Sigmoid colon (tissue), 4 donors: Measurements from ENCODE around the gene PRR15L.

ENCODE experiments used
- CTCF ChIP-seq, 4 experiments: fragments of 450-650 bp in 3 of 4; fragments of 200-600 bp in 1 of 4; IDR thresholded peaks; one replicate each; pipeline ENCODE4 v1.5.1; 2016 to 2019; ENCODE audit warnings: antibody characterized with exemption in 4 of 4, mild to moderate bottlenecking in 3 of 4, moderate library complexity in 2 of 4
- EP300 ChIP-seq, 4 donors: sonication (generic); formaldehyde crosslinking; IDR thresholded peaks; one replicate each; pipeline ENCODE4 v1.6.1; 2017; ENCODE audit warnings: antibody characterized with exemption in 4 of 4
- POLR2A ChIP-seq, 2 donors: fragments of 450-650 bp; IDR thresholded peaks; one replicate each; pipeline ENCODE4 v1.6.1; 2016; ENCODE audit warnings: antibody characterized with exemption in 2 of 2, mild to moderate bottlenecking in 2 of 2, moderate library complexity in 2 of 2
- POLR2AphosphoS5 ChIP-seq, 4 donors: sonication (generic); formaldehyde crosslinking; IDR thresholded peaks; one replicate each; pipeline ENCODE4 v1.6.1; 2017; ENCODE audit warnings: antibody characterized with exemption in 4 of 4

DNA sequence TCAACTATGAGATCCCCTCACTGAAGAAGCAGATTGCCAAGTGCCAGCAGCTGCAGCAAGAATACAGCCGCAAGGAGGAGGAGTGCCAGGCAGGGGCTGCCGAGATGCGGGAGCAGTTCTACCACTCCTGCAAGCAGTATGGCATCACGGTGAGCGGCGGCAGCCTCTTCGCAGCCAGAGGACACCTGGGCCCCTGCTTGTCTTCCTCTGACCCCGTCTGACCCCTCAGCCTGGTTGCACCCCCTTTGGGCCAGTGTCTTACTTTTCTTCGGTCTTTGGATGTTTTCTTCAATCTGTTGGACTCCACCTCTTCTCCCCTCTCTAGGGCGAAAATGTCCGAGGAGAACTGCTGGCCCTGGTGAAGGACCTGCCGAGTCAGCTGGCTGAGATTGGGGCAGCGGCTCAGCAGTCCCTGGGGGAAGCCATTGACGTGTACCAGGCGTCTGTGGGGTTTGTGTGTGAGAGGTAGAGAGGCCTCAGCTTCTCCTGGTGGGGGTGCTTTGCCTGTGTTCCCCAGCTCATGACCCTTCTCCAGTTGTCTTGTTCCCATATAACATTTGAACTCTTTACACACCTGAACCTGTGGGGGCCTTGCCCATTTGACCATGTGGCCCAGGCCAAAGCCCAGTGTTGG, 17.6 kb upstream of the PRR15L start:
- TF ChIP-seq POLR2AphosphoS5 (IDR thresholded peaks at IDR 0.05) = no peak
- TF ChIP-seq CTCF (IDR thresholded peaks at IDR 0.05) = no peak
- TF ChIP-seq POLR2A (IDR thresholded peaks at IDR 0.05) = no peak
- no peak for TF ChIP-seq EP300 (IDR thresholded peaks at IDR 0.05)
